Measurements from ENCODE around the gene CARD6. TPM values are rescaled to one million over a fixed set of nuclear protein-coding genes. Genes with fewer than 3 reads are reported as not detected.

Gene CARD6
- total and polyA plus RNA-seq, 2 of the 4 experiments (the other 2 are of a cell fraction) = 1.8 to 4.3 TPM

- TF ChIP-seq NFE2L2 (IDR thresholded peaks at IDR 0.05; ENCODE audit: low read depth, low read length) = 0 out of 2 replicates have a peak, but pooled peaks have one; percentile 22
These were observed 6.0 kb upstream of the CARD6 start, which contains the start of gene RPL37 (continued) for GRCh38 chr5:40834849-40835787.

GRCh38 chr5:40838086-40838485 lies 3.1 kb upstream of the CARD6 start:
- Histone ChIP-seq H2BK120ac (ENCODE audit: low read depth, low read length) (no peak overlapping the region), H2AFZ (replicated peaks; ENCODE audit: low read length, poor library complexity) (no peak overlapping the region), H3K9ac (ENCODE audit: low read depth, low read length) (no peak overlapping the region), H3K9me3 (ENCODE audit: control insufficient read depth, insufficient read depth, low read length) (no peaks in the 10 kb centered on the region), H3K27me3 (ENCODE audit: control insufficient read depth, insufficient read depth, low read length) (no peaks in the 10 kb centered on the region), H4K20me1 (ENCODE audit: insufficient read depth, low read length) (peaks cover 18% of the 10 kb centered on the region), H2BK20ac (ENCODE audit: low read depth, low read length) (no peak overlapping the region), H3K23ac (ENCODE audit: low read depth, low read length) (no peak overlapping the region), H3K79me1 (ENCODE audit: low read depth in 1 of 2, low read length in 2 of 2) (peaks cover 5 to 24% of the 10 kb centered on the region in 2 experiments; a peak in 3 of 4 replicates), H3K18ac (ENCODE audit: low read depth, low read length) (no peak overlapping the region), H3K4me2 (ENCODE audit: low read depth, low read length) (no peak overlapping the region), H3K9me1 (ENCODE audit: insufficient read depth, low read length) (0 out of 2 replicates have a peak, but pooled peaks cover 1% of the 10 kb centered on the region), H2AK5ac (ENCODE audit: low read depth, low read length) (no peak overlapping the region), H4K91ac (ENCODE audit: insufficient read depth, low read depth, low read length) (no peak overlapping the region), H3K4me3 (ENCODE audit: insufficient read depth, low read depth, low read length) (no peak overlapping the region), H3K4me1 (ENCODE audit: control insufficient read depth, insufficient read depth, low read length) (peaks cover 4% of the 10 kb centered on the region; the same call in 1 of the 2 replicates), H3K56ac (ENCODE audit: extremely low read depth, insufficient read depth, low read length) (no peak overlapping the region), H2BK5ac (ENCODE audit: low read depth, low read length, poor library complexity, severe bottlenecking) (no peak overlapping the region), H4K8ac (ENCODE audit: low read depth in 2 of 2, low read length in 2 of 2) (no peak overlapping the region), H4K5ac (ENCODE audit: low read depth, low read length) (no peak overlapping the region), H3K27ac (ENCODE audit: insufficient read depth, low read length) (no peak overlapping the region), H3K36me3 (ENCODE audit: control insufficient read depth, insufficient read depth, low read length) (peaks cover 13% of the 10 kb centered on the region), H2BK15ac (ENCODE audit: low read depth, low read length) (no peak overlapping the region), H3K4ac (ENCODE audit: low read depth, low read length) (no peak overlapping the region), H3K14ac (replicated peaks; ENCODE audit: low read depth, low read length) (no peak overlapping the region), H2AK9ac (replicated peaks; ENCODE audit: low read depth, low read length, poor library complexity) (no peak overlapping the region)
- intact Hi-C loops (cut with micrococcal nuclease) (no loop called here), in situ Hi-C loops (cut with MboI; ENCODE audit: low sequenced_read_pairs) (no loop called here), dilution Hi-C loops (cut with HindIII; ENCODE audit: low sequenced_read_pairs, unreplicated experiment) (no loop called here)
- no CpG with 5 or more reads among the region's 6 CpGs for WGBS, 2 experiments (ENCODE audit: extremely low coverage in 2 of 2, insufficient read length in 1 of 2)
- no peak for DNase-seq
- no peak for ATAC-seq (ENCODE audit: low read depth)
- ChIA-PET CTCF (no interaction called here), POLR2A (ENCODE audit: unreplicated experiment) (no interaction called here)
- no TSS peak for BruUV-seq (replicated peaks)
- no peak for TF ChIP-seq SMC3 (IDR thresholded peaks at IDR 0.05; ENCODE audit: low read depth, low read length)
- TF ChIP-seq RCOR1 (IDR thresholded peaks at IDR 0.05; ENCODE audit: insufficient replicate concordance, low read length) = no peak
- no peak for TF ChIP-seq MXI1 (IDR thresholded peaks at IDR 0.05; ENCODE audit: borderline replicate concordance, low read depth, low read length)
- TF ChIP-seq POLR2A (IDR thresholded peaks at IDR 0.05; ENCODE audit: low read depth, low read length) = no peak
- no peak for TF ChIP-seq MAZ (IDR thresholded peaks at IDR 0.05; ENCODE audit: borderline replicate concordance, low read depth, low read length)
- TF ChIP-seq CHD1 (IDR thresholded peaks at IDR 0.05; ENCODE audit: low read depth, low read length) = no peak
- no peak for TF ChIP-seq RAD21 (IDR thresholded peaks at IDR 0.05; ENCODE audit: low read length)
- no peak for TF ChIP-seq USF2 (IDR thresholded peaks at IDR 0.05; ENCODE audit: low read depth, low read length)
- TF ChIP-seq BHLHE40 (IDR thresholded peaks at IDR 0.05; ENCODE audit: low read depth, low read length) = no peak
- TF ChIP-seq CTCF (conservative IDR thresholded peaks at IDR 0.05; ENCODE audit: low read depth, low read length) = no peak
- no peak for TF ChIP-seq ELK1 (IDR thresholded peaks at IDR 0.05; ENCODE audit: borderline replicate concordance, low read depth, low read length)

Measured in IMR-90 (cell line).